Stimulated activated CD4-positive, alpha-beta T cell treated with anti-CD3 and anti-CD28 coated beads, Interleukin-15, amount 100 ng/mL, for 48 hours (primary cell): ENCODE results near the gene PPARD.

Experiments used
- DNase-seq, 2 donors: peaks; one replicate each; pipeline ENCODE4 v3.0.0-alpha.2; 2020; ENCODE audit warnings: low read depth in 2 of 2

The PPARD gene

GRCh38 chr6:35354361-35355135, 12.2 kb downstream of the PPARD start:
- no peak for DNase-seq

- DNase-seq = no peak
Observed at GRCh38 chr6:35356391-35356790, 14.0 kb downstream of the PPARD start.

- no peak for DNase-seq
Observed at GRCh38 chr6:35357677-35358076, 15.3 kb downstream of the PPARD start.

GRCh38 chr6:35358086-35358485, 15.7 kb downstream of the PPARD start:
- no peak for DNase-seq

- DNase-seq = no peak
Observed at GRCh38 chr6:35359346-35359743, 17.0 kb downstream of the PPARD start.

GRCh38 chr6:35359744-35360348, 17.5 kb downstream of the PPARD start:
- DNase-seq = no peak

- DNase-seq = no peak
Observed at GRCh38 chr6:35360349-35361138, 18.2 kb downstream of the PPARD start.

GRCh38 chr6:35362200-35362599, 19.8 kb downstream of the PPARD start:
- no peak for DNase-seq

GRCh38 chr6:35363293-35363750, 21.0 kb downstream of the PPARD start:
- DNase-seq = no peak

GRCh38 chr6:35365594-35366203, 23.3 kb downstream of the PPARD start:
- no peak for DNase-seq

GRCh38 chr6:35366204-35366596, 23.8 kb downstream of the PPARD start:
- no peak for DNase-seq

- no peak for DNase-seq
Observed at GRCh38 chr6:35367646-35368037, 25.3 kb downstream of the PPARD start.

GRCh38 chr6:35368038-35368887, 25.9 kb downstream of the PPARD start:
- peak; percentile 14 to 31 for DNase-seq

- peak in 1 of 2 donors; percentile 25 for DNase-seq
Observed at GRCh38 chr6:35370124-35370741, 27.9 kb downstream of the PPARD start.

GRCh38 chr6:35370785-35371493, 28.6 kb downstream of the PPARD start:
- no peak for DNase-seq

GRCh38 chr6:35371494-35372262, 29.3 kb downstream of the PPARD start:
- no peak for DNase-seq

GRCh38 chr6:35372633-35373032, 30.3 kb downstream of the PPARD start:
- no peak for DNase-seq

GRCh38 chr6:35376281-35376680, 33.9 kb downstream of the PPARD start:
- no peak for DNase-seq

GRCh38 chr6:35377002-35377401, 34.6 kb downstream of the PPARD start:
- no peak for DNase-seq
